CD14-positive monocyte (primary cell): ENCODE results near the gene FALEC. TPM values are rescaled to one million over a fixed set of nuclear protein-coding genes. Genes with fewer than 3 reads are reported as not detected.
A peak's percentile ranks its signal among the peaks of the same experiment; 100 is the strongest.

Experiments used
- DNase-seq, 3 donors: peaks; one replicate each; pipeline ENCODE4 v3.0.0-alpha.2; 2011 to 2022
- H2AFZ ChIP-seq: 2 replicates; pipeline ENCODE4 v1.6.0; 2012; ENCODE audit warnings: mild to moderate bottlenecking, low read depth, low read length, inconsistent platforms; ENCODE audit not compliant: insufficient read depth, poor library complexity, severe bottlenecking
- H3K27ac ChIP-seq, 2 donors: 1 replicate in 1 of 2; 2 replicates in 1 of 2; pipeline ENCODE4 v1.5.1; 2012 to 2013; ENCODE audit warnings: low read length in 2 of 2, control low read depth in 1 of 2, inconsistent platforms in 1 of 2, low read depth in 1 of 2, mild to moderate bottlenecking in 1 of 2
- H3K27me3 ChIP-seq, 2 donors: one replicate each; pipeline versions ENCODE4 v1.6.0 to v1.6.1; 2011 to 2013; ENCODE audit warnings: low read length in 2 of 2; ENCODE audit not compliant: control insufficient read depth in 2 of 2, insufficient read depth in 2 of 2
- H3K36me3 ChIP-seq, 2 donors: replicated peaks in 1 of 2; 1 replicate in 1 of 2; 2 replicates in 1 of 2; pipeline versions ENCODE4 v1.5.1 to v1.6.1; 2012 to 2013; ENCODE audit warnings: low read length in 2 of 2, control low read depth in 1 of 2, inconsistent platforms in 1 of 2, mild to moderate bottlenecking in 1 of 2; ENCODE audit not compliant: insufficient read depth in 2 of 2, control insufficient read depth in 1 of 2
- H3K4me1 ChIP-seq, 2 donors: 1 replicate in 1 of 2; 2 replicates in 1 of 2; pipeline versions ENCODE4 v1.5.1 to v1.6.1; 2012 to 2013; ENCODE audit warnings: low read length in 2 of 2, control low read depth in 1 of 2, inconsistent platforms in 1 of 2, mild to moderate bottlenecking in 1 of 2, moderate library complexity in 1 of 2; ENCODE audit not compliant: insufficient read depth in 2 of 2, control insufficient read depth in 1 of 2
- H3K4me2 ChIP-seq: replicated peaks from 2 replicates; pipeline ENCODE3; 2012; ENCODE audit warnings: low read length, moderate library complexity, mild to moderate bottlenecking; ENCODE audit not compliant: poor library complexity, severe bottlenecking; ENCODE audit errors: extremely low read depth
- H3K4me3 ChIP-seq, 3 experiments: fragments of 200-600 bp in 1 of 3; sonication (generic) in 1 of 3; replicated peaks in 1 of 3; 1 replicate in 2 of 3; 2 replicates in 1 of 3; pipeline ENCODE4 v1.5.1; 2011 to 2013; ENCODE audit warnings: low read length in 3 of 3, mild to moderate bottlenecking in 3 of 3, control low read depth in 2 of 3, low read depth in 2 of 3, inconsistent platforms in 1 of 3, moderate library complexity in 1 of 3
- H3K79me2 ChIP-seq: 2 replicates; pipeline ENCODE4 v1.6.0; 2012; ENCODE audit warnings: mild to moderate bottlenecking, control low read depth, inconsistent platforms, low read length, moderate library complexity; ENCODE audit not compliant: insufficient read depth
- H3K9ac ChIP-seq: 2 replicates; pipeline ENCODE4 v1.6.0; 2017; ENCODE audit warnings: low read length, mild to moderate bottlenecking; ENCODE audit not compliant: insufficient read depth, poor library complexity, severe bottlenecking
- H3K9me3 ChIP-seq, 2 donors: replicated peaks in 1 of 2; 1 replicate in 1 of 2; 2 replicates in 1 of 2; pipeline versions ENCODE4 v1.5.1 to v1.6.1; 2012 to 2013; ENCODE audit warnings: low read length in 2 of 2, control low read depth in 1 of 2; ENCODE audit not compliant: control insufficient read depth in 1 of 2, insufficient read depth in 1 of 2
- H4K20me1 ChIP-seq: 2 replicates; pipeline ENCODE4 v1.6.0; 2012; ENCODE audit warnings: mild to moderate bottlenecking, low read length, control low read depth, moderate library complexity; ENCODE audit not compliant: insufficient read depth
- H3K27ac Mint-ChIP-seq, 7 donors: one replicate each; pipeline ENCODE4 v1.8.0; 2020; ENCODE audit warnings: mild to moderate bottlenecking in 7 of 7, mixed read lengths in 7 of 7, moderate library complexity in 6 of 7, inconsistent platforms in 2 of 7
- H3K27me3 Mint-ChIP-seq, 3 donors: one replicate each; pipeline ENCODE4 v1.8.0; 2021 to 2022; ENCODE audit warnings: low read depth in 3 of 3, mild to moderate bottlenecking in 3 of 3, mixed read lengths in 3 of 3, moderate library complexity in 3 of 3, inconsistent platforms in 1 of 3
- H3K36me3 Mint-ChIP-seq, 2 donors: one replicate each; pipeline ENCODE4 v1.8.0; 2020; ENCODE audit warnings: mixed read lengths in 2 of 2, inconsistent platforms in 1 of 2, mild to moderate bottlenecking in 1 of 2
- H3K4me1 Mint-ChIP-seq: one replicate; pipeline ENCODE4 v1.8.0; 2020; ENCODE audit warnings: mild to moderate bottlenecking, mixed read lengths
- H3K4me3 Mint-ChIP-seq, 2 donors: one replicate each; pipeline ENCODE4 v1.8.0; 2020; ENCODE audit warnings: mild to moderate bottlenecking in 2 of 2, mixed read lengths in 2 of 2, moderate library complexity in 1 of 2
- H3K9me3 Mint-ChIP-seq, 7 donors: one replicate each; pipeline ENCODE4 v1.8.0; 2020 to 2022; ENCODE audit warnings: mixed read lengths in 7 of 7, mild to moderate bottlenecking in 6 of 7, moderate library complexity in 6 of 7, inconsistent platforms in 2 of 7
- WGBS: methylation state at CpG from one replicate; pipeline ENCODE4 v1.1.5; 2013; ENCODE audit warnings: missing lambda C conversion rate; ENCODE audit not compliant: insufficient coverage; 5-methylcytosine and 5-hydroxymethylcytosine counted together
- intact Hi-C, 2 donors: fragments of 100-400 bp; cut with micrococcal nuclease; formaldehyde crosslinking; loops; one replicate each; pipeline versions ENCODE4 v1.15.0 to v1.15.1; 2023
- polyA plus RNA-seq, 3 donors: library from polyadenylated mRNA; depleted of rRNA in 1 of 3; unstranded in 2 of 3; stranded (reverse) in 1 of 3; fragments of 300-500 nt in 2 of 3; fragments of >200 nt in 1 of 3; fragmentation: Illumina TruSeq in 2 of 3; gene quantifications; 1 replicate in 2 of 3; 2 replicates in 1 of 3; pipeline ENCODE4 v1.2.3, GENCODE V29; 2012 to 2021
- TF ChIP-seq, protein P1 (sequence below): fragments of 200-600 bp; IDR thresholded peaks from one replicate; pipeline ENCODE4 v1.8.0; 2022; ENCODE audit warnings: antibody characterized with exemption, mild to moderate bottlenecking

FALEC gene
- polyA plus RNA-seq, 3 donors = not detected

DNA sequence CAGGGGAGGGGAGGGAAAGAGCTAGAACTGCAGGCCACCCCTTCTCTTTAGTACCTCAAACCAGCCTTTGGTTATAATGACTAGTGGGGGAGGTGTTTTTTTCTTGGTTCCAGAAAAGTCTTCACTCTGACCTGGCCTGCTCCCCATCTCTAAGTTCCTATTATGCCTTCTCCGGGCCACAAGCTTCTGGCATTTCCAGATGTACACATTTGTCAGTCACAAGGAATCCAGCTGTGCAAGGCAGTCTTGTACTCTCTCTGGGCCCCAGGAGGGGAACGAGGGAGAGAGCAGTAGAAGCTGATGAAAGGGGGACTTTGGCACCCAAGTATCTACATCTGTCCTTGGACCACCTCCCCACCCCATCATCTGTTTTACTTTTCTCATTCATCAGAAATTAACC is 2.7 kb upstream of the FALEC start:
- H3K27me3 ChIP-seq = peaks cover 0 to 5% of the 10 kb centered on the region in 2 donors
- no peaks in the 10 kb centered on the region for H3K79me2 ChIP-seq
- no peak overlapping the region for H3K27ac Mint-ChIP-seq
- TF ChIP-seq, protein P1, sequence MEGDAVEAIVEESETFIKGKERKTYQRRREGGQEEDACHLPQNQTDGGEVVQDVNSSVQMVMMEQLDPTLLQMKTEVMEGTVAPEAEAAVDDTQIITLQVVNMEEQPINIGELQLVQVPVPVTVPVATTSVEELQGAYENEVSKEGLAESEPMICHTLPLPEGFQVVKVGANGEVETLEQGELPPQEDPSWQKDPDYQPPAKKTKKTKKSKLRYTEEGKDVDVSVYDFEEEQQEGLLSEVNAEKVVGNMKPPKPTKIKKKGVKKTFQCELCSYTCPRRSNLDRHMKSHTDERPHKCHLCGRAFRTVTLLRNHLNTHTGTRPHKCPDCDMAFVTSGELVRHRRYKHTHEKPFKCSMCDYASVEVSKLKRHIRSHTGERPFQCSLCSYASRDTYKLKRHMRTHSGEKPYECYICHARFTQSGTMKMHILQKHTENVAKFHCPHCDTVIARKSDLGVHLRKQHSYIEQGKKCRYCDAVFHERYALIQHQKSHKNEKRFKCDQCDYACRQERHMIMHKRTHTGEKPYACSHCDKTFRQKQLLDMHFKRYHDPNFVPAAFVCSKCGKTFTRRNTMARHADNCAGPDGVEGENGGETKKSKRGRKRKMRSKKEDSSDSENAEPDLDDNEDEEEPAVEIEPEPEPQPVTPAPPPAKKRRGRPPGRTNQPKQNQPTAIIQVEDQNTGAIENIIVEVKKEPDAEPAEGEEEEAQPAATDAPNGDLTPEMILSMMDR = no peak
- WGBS = no CpG with 5 or more reads among the region's 2 CpGs
- H3K36me3 Mint-ChIP-seq = peaks cover 8 to 9% of the 10 kb centered on the region in 2 donors
- no peaks in the 10 kb centered on the region for H3K36me3 ChIP-seq
- intact Hi-C loops = no loop called here
- no peak for DNase-seq
- H3K4me3 ChIP-seq = no peak overlapping the region
- H3K4me3 Mint-ChIP-seq = no peak overlapping the region
- H3K4me2 ChIP-seq = no peak overlapping the region
- H3K27me3 Mint-ChIP-seq = peaks cover 2 to 10% (median 8%) of the 10 kb centered on the region in 3 donors
- no peak overlapping the region for H3K27ac ChIP-seq
- H2AFZ ChIP-seq = no peak overlapping the region
- H3K9me3 ChIP-seq = no peaks in the 10 kb centered on the region
- no peak overlapping the region for H3K9ac ChIP-seq
- H3K4me1 ChIP-seq = peaks cover 17 to 30% of the 10 kb centered on the region in 2 donors
- H4K20me1 ChIP-seq = no peaks in the 10 kb centered on the region
- peaks cover 29% of the 10 kb centered on the region for H3K4me1 Mint-ChIP-seq
- H3K9me3 Mint-ChIP-seq = no peaks in the 10 kb centered on the region

GRCh38 chr1:150513351-150513791 is 2.2 kb upstream of the FALEC start:
- no peaks in the 10 kb centered on the region for H3K9me3 Mint-ChIP-seq
- peak in 1 of 3 donors; percentile 19 for DNase-seq
- H3K27me3 Mint-ChIP-seq = peaks cover 2 to 10% (median 8%) of the 10 kb centered on the region in 3 donors
- peaks cover 0 to 5% of the 10 kb centered on the region in 2 donors for H3K27me3 ChIP-seq
- peaks cover 14 to 25% of the 10 kb centered on the region in 2 donors for H3K4me1 ChIP-seq
- intact Hi-C loops = no loop called here
- H2AFZ ChIP-seq = no peak overlapping the region
- H4K20me1 ChIP-seq = no peaks in the 10 kb centered on the region
- H3K9me3 ChIP-seq = no peaks in the 10 kb centered on the region
- H3K27ac Mint-ChIP-seq = no peak overlapping the region
- no peaks in the 10 kb centered on the region for H3K36me3 ChIP-seq
- 94% methylated on average over 7 of the region's 7 CpGs for whole genome bisulfite sequencing
- no peak overlapping the region for H3K4me3 Mint-ChIP-seq
- no peaks in the 10 kb centered on the region for H3K79me2 ChIP-seq
- peaks cover 7% of the 10 kb centered on the region in 2 donors for H3K36me3 Mint-ChIP-seq
- no peak overlapping the region for H3K27ac ChIP-seq
- H3K4me2 ChIP-seq = no peak overlapping the region
- peaks cover 24% of the 10 kb centered on the region for H3K4me1 Mint-ChIP-seq
- TF ChIP-seq, protein P1 = no peak
- no peak overlapping the region for H3K4me3 ChIP-seq
- H3K9ac ChIP-seq = no peak overlapping the region
